GM18508 (cell line): ENCODE measurements around the gene SLC25A40.
"Not testable (repeated sequence)": the region's sequence is repeated elsewhere in the genome, so short reads cannot be mapped to it uniquely, and the experiment has no call there.

ENCODE experiments used
- ATAC-seq: cut with Tn5 transposase; IDR thresholded peaks from one replicate; pipeline ENCODE4 v1.9.1; 2021; ENCODE audit warnings: moderate number of reproducible peaks; ENCODE audit not compliant: insufficient read depth, unreplicated experiment

Gene SLC25A40

GRCh38 chr7:87876040-87876868 is at the start of gene SLC25A40, which contains the start of gene DBF4:
TSS of gene SLC25A40 (minus strand) at chr7:87876360. CDS start at chr7:87858727, 17,633 bp downstream.
TSS of gene DBF4 (plus strand) at chr7:87876493. CDS start at chr7:87876733, 240 bp downstream.
- ATAC-seq: peak; percentile 72

GRCh38 chr7:87922759-87923395 is 46.7 kb upstream of the SLC25A40 start:
- ATAC-seq: not testable (repeated sequence)

GRCh38 chr7:87920578-87920977 is 44.4 kb upstream of the SLC25A40 start:
- no peak for ATAC-seq

GRCh38 chr7:87919875-87920274 is 43.7 kb upstream of the SLC25A40 start:
- no peak for ATAC-seq

- ATAC-seq: no peak
Measured at GRCh38 chr7:87918740-87919139, 42.6 kb upstream of the SLC25A40 start.

- no peak for ATAC-seq
Measured at GRCh38 chr7:87912121-87912520, 36.0 kb upstream of the SLC25A40 start.

- ATAC-seq: not testable (repeated sequence)
Measured at GRCh38 chr7:87908814-87909213, 32.7 kb upstream of the SLC25A40 start.

GRCh38 chr7:87907136-87907906 is 31.2 kb upstream of the SLC25A40 start:
- ATAC-seq: not testable (repeated sequence)

GRCh38 chr7:87899255-87899654 is 23.1 kb upstream of the SLC25A40 start:
- ATAC-seq: no peak

GRCh38 chr7:87895363-87895762 is 19.2 kb upstream of the SLC25A40 start:
- ATAC-seq: no peak

GRCh38 chr7:87886875-87887274 is 10.7 kb upstream of the SLC25A40 start:
- ATAC-seq: no peak

- ATAC-seq: no peak
Measured at GRCh38 chr7:87885018-87885417, 8.9 kb upstream of the SLC25A40 start.

- no peak for ATAC-seq
Measured at GRCh38 chr7:87882151-87882937, 6.2 kb upstream of the SLC25A40 start.

GRCh38 chr7:87878208-87878735 is 2.1 kb upstream of the SLC25A40 start:
- ATAC-seq: no peak

- ATAC-seq: no peak
Measured at GRCh38 chr7:87877366-87878040, 1.3 kb upstream of the SLC25A40 start.

- no peak for ATAC-seq
Measured at GRCh38 chr7:87876869-87877234, 692 bp upstream of the SLC25A40 start.

GRCh38 chr7:87875151-87876039 is 765 bp downstream of the SLC25A40 start:
- ATAC-seq: peak; percentile 6

- ATAC-seq: no peak
Measured at GRCh38 chr7:87874066-87874465, 2.1 kb downstream of the SLC25A40 start.
